ENCODE measurements around the gene SHISA8.
A peak's percentile ranks its signal among the peaks of the same experiment; 100 is the strongest.

The SHISA8 gene

GRCh38 chr22:41933411-41934177 is 18.7 kb upstream of the SHISA8 start:
- DNase-seq: no peak

DNA sequence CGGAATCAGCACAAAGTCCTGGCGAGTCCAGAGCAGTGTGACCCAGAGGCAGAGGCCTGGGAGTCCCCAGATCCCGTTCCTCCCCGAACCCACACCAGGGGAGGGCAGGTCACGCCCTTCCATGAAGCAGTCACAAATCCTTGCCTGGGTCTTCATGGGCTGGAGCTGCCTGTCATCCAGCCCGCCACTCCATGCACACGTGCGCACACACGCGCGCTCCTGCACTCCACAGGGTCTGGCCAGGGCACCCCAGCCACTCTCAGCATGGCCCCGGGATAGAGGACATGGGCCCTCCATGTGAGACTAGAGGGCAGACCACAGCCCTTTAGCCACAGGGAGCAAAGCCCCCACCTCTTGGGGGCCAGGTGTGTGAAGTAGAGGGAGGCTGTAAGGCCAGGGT is 17.5 kb upstream of the SHISA8 start:
- no peak for DNase-seq

GRCh38 chr22:41931701-41932269 is 16.9 kb upstream of the SHISA8 start:
- no peak for DNase-seq

DNA sequence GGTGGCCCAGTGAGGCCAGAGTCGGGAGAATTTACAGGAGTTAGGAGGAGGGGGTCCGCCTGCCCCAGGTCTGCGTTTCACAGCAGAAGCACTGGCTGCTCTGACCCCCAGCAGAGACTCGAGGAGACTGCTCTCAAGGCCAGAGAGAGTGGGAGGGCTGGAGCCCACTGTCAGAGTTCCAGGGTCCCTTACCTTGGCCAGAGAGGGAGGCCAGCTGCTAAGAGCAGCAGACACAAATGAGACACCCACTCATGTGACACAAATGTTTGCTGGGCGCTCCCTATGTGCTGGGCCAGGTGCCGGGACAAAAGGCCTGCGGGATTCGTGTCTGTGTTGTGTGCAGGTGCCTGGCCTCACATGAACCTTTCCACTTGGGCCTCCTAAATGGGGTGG is 14.5 kb upstream of the SHISA8 start:
- no peak for DNase-seq

DNA sequence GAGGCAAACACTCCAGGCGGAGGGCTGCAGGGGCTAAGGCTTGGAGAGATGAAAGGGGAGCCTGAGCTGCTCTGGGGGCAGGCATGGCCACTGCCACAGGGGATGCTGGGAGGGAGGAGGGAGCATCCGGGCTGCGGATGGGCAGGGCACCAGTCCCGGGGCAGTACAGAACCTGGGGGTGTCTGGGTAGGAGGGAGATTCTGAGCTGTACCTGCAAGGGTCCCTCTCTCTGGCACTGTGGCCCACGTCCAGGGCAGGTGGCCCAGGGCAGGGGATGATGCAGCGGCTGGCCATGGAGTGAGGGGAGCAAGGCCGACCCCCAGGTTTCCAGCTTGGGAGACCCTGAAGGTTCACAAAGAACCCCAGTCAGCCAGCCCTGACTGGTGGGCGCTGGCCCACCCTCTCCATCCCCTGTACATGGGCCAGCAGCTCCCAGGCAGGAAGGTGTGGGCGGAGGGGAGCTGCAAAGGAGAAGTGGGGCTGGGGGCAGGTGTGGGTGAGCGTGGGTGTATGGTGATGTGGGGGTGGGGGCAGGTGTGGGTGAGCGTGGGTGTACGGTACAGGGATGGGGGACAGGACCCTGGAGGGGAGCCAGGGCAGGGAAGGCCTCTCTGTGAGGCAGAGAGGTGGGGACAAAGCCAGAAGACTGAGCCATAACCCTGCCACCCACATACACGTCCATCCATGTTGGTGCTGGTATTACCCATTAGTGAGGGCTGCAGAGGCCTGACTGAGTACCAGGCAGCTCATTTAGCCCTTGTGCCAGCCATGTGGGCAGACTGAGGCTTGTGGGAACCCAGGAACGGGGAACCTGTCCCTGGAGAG is 13.9 kb upstream of the SHISA8 start:
- DNase-seq: no peak

GRCh38 chr22:41927813-41928212 is 12.9 kb upstream of the SHISA8 start:
- no peak for DNase-seq

DNA sequence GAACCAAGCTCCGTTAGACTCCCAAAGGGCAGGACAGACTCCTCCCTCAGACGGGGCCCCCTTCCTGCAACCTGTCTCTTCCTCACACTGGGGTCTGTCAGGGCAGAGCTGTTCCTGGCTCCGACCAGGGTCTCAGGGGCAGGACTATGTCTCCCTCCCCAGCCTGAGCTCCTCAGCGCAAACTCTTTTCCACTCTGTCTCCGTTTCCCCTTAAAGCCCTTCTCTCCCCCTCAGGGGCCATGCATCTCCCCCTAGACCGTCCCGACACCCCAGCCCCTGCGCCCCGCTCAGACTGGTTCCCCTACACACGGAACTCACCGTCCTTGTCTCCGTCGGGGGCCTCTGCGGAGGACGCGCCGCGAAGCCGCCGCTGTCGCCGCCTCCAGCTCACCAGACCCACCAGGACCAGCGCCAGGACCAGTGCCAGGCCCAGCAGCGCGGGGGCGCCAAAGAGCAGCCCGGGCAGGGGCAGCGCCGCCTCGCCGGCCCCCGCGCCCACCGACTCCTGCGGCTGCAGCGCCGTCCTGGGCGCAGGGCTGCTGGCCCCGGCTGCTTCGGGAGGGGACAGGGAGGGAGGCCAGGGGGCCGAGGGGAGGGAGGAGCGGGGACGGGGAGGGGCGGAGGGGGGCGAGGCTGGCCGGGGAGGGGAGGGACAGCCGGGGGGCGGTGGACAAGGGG is 11.0 kb upstream of the SHISA8 start:
- peak; percentile 31 for DNase-seq

DNA sequence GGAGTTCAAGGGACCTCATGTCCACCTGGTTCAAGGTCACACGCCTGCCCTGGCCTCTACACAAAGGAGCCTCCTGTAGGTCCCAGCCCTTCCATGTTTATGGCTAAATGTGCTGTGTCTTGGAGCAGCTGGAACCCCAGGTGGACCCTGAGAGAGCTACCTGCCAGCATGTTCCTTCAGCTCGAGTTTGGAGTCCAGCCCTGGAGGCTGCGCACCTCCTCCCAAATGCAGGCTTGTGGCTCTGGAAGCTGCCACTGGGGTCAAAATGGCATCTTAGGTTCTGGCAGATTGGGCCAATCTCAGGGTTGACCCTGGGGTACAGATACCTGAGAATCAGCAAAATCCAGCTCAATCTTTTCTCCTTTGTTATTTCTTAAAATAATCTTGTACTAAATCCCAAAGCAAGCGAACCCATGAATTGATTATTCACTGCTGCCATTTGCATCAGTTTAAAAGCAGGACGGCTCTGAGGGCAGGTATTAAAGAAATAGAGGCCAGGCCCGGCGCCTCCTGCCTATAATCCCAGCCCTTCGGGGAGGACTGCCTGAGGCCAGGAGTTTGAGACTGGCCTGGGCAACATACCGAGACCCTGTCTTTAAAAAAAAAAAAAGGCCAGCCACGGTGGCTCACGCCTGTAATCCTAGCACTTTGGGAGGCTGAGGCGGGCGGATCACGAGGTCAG is 8.9 kb upstream of the SHISA8 start:
- DNase-seq: no peak

DNA sequence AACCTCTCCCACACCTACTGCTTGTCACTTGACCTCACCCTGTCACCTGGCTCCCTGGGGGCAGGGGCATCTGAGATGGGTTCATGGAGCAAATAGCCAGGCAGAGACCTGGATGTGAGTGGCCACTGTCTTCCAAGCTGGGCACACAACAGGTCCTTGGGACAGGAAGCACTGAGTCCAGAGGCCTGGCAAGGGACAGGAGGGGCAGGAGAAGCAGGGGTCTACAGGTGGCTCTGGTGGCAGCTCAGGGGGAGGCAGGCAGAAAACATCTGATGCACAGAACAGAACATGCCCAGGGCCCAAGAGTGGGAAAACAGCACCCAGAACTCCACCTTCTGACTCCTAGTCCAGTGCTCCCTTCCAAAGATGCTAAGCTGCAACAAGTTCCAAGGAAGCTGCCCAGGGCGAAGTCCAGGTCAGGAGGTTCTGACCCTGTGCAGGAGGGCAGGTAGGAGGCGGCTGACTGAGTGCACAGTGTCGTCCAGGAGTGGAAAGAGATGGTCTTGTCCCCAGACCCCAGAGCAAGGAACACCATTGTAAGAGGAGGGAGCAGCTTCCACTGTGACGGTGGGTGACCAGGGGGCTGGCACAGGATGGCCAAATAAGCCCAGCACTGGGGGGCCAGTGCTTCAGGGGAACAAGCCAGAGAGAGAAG is 8.2 kb upstream of the SHISA8 start:
- DNase-seq: no peak

- no peak for DNase-seq
Measured at GRCh38 chr22:41922328-41922727, 7.5 kb upstream of the SHISA8 start.

DNA sequence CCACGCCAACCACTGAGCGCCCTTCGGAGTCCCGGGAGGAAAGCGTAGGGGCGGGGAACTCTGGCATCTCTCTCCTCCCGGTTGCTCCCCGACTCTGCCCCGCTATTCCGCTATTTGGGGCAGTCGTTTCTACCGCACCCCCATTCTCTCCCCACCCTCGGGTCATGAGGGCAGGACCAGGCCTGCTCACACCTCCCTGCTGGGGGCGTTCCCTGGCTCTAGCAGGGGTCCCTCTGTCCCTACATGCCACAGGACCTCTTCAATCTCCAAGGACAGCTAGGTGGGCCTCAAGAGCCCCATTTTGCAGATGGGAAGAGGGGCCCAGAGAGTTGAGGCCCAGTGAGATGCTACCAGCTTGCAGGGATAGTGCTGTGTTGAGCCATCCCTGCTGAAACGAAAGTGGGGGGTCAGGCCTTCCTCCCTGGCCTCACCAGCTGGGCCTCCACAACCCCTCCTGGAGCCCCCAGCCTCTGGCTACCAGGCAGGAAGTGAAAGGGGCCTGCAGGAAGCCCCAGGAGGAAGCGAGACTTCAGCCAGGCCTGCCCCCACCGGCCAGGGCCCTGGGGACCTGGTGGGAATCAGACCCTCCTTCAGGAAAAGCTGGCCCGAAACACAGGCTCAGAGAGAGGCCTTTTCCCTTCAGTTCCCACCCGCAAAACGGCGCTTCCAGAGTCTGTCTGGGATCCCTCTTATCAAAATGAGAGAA is 5.5 kb upstream of the SHISA8 start:
- no peak for DNase-seq

DNA sequence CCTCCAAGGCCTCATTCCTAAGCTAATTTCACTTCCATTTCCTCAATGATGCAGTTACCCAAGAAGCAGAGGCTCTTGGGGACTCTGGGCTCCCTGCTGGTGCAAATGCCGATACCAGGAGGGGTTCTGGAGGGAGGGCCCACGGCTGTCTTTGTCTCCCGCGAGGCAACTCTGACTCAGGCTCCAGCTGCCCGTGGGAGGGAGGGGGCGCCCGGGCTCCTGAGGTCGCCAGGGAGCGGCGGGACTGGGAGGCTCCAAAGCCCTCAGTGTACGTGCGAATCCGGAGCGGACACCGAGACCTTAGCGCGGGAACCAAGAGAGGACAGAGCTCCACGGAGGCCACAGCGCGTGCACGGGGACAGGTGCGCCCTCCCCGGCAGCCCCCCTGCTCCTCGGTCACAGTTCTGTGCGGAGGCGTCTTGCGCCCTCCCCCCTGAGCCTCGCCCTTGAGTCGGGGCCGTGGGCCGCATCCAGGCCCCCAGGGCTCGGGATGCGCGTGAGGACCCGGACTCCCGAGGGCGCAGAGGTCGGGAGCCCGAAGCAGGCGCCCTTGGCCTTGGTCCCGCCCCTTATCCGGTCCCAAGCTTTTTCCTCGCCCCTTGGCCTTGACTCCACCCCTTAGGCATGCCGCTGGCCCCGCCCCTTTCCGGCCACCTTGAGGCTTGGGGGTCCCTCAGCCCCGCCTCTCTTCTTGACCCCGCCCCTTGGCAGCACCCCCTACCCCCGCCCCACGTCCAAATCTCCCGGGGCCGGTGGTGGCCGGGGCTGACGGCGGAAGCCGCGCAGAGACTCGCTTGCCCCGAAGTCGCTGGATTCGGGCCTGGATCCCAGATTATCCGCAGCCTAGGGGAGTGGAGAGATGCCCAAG is 4.7 kb upstream of the SHISA8 start:
- peak; percentile 28 for DNase-seq

DNA sequence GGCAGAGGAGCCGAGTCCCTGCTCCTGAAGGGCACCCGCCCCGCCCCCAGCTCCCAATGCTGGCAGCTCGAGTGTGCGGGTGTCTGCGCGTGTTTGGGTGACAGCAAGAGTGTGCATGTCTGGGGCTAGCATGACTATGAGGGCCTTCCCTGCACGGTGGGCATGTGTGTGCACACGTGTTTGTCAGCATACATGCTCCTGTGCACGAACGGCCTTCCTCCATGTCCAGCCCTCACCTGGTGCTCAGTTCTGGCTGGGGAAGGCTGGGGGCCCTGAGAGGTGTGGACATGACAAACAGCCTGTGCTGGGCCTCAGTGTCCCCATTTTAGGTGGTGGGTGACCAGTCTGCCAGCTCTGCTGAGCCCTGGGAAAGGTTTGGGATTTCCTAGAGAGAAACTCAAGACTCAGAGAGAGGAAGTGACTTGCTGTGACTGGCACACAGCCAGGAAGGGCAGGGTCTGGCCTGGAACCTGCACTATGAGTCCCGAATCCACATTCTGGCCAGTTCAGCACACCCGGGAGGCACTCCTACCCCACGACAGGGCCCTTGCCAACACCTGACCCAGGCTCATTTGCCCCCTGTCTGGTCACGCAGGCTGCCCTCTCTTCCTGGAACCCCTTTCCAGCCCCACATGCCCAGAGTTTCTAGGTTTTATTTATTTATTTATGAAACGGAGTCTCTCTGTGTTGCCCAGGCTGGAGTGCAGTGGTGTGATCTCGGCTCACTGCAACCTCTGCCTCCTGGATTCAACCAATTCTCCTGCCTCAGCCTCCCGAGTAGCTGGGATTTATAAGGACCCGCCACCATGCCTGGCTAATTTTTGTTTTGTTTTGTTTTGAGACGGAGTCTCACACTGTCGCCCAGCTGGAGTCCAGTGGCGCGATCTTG is 3.3 kb upstream of the SHISA8 start:
- peak; percentile 44 for DNase-seq

DNA sequence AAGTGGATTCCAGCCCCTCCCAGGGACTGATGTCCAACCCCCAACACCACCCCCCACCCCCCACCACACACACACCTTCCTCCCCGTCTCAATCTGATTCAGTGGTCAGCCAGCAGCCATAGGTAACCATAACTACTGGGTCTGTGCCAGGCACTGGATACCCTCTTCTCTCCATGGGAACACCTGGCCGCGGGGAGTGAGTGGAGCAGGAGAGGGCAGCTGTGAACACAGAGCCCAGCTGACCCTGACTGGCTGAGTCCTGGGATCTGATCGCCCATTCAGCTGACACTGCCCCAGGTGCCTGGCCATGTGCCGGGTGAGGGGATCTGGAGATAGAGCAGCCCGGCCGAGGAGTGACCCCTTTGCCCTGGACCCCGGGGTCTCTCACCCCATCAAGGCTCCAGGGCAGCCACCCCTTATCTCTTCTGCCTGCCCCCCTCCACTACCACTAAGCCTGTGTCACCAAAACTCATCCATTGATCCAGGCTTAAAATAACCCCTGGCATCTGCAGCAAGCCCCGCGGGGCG is 2.6 kb upstream of the SHISA8 start:
- no peak for DNase-seq

DNA sequence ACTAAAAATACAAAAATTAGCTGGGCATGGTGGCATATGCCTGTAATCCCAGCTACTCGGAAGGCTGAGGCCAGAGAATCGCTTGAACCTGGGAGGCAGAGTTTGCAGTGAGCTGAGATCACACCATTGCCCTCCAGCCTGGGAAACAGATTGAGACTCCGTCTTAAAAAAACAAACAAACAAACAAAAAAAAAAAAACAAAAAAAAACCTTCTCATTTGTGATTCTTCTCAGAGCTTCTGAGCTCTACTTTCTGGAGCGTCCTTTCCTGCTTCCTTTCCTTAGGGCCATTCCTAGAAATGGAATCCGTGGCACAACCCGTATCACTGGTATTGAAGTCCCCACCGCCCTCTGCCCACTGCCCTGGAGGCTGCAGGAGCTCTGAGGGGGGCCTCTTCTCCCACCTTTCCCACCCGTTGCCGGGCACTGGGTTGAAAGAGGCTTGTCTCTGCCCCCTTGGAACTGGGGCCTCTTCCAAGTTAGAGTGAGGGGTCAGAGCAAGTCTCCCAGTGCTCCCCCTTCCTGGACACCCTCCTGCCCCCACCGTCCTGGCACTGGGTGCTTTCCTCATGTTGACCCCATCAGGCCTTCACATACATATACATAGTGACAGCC is 2.0 kb upstream of the SHISA8 start:
- no peak for DNase-seq

DNA sequence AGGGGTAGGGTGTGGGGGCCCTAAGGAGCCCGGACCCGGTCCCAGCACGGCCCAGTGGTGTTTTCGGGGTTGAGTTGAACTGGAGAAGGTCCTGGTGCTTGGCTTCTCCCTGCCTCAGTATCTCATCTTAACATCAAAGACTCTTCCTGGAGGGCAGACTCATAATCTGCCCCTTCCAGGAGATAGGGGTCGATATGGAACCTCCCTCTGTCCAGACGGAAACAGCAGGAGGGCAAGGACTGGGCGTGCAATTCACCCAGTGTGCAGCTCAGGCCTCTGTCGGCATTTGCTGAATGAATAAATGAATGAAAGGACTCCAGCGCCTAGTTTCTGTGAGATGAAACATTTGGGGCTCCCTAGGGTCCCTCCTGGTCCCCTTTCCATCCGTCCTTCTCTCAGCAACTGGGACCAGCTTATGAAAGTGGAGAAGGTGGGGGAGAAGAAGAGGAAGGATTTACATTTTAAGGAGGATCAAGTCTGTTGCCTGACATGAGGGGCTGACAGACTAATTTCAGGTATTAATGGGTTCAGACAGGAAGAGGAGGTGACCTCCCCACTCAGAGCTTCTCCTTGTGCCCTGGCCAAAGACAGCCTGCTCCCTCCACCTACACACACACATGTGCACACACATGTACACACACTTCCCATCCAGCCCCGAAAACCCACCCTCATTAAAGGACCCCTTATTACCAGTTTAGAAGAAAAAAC is 1.1 kb upstream of the SHISA8 start:
- no peak for DNase-seq

DNA sequence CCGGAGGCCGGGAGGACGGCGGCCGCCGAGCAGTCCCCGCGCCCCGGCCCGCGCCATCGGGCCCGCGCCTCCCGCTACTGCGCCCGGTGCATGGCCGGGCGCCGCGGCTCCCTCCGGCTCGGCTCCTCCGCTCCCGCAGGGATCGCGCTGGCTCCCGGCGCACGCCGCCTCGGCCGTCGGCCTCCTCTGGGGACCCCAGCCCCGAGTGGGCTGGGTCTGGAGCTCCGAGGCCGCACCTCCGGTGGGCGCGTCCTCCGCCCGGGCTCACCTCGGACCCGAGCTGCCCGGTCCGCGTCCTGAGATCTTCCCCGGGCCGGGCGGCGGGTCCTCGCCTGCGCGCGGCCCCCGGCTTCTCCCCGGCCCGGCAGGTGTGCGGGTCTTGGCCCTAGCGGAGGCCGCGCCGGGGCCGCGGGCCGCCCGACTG is 251 bp downstream of the SHISA8 start:
- DNase-seq: no peak
